Type B pancreatic cell (in vitro differentiated cells): ENCODE results near the gene ZNF503. TPM values are rescaled to one million over a fixed set of nuclear protein-coding genes. Genes with fewer than 3 reads are reported as not detected.

ENCODE experiments used
- DNase-seq: peaks from one replicate; pipeline ENCODE4 v3.0.0; 2021; ENCODE audit warnings: mixed read lengths; ENCODE audit not compliant: unreplicated experiment; ENCODE audit errors: extremely low spot score
- H3K27ac Mint-ChIP-seq: 2 replicates; pipeline ENCODE4 v1.8.0; 2021; ENCODE audit warnings: mild to moderate bottlenecking, mixed read lengths
- H3K27me3 Mint-ChIP-seq: 2 replicates; pipeline ENCODE4 v1.8.0; 2021; ENCODE audit warnings: mixed read lengths
- H3K36me3 Mint-ChIP-seq: 2 replicates; pipeline ENCODE4 v1.8.0; 2021; ENCODE audit warnings: mixed read lengths
- H3K4me1 Mint-ChIP-seq: one replicate; pipeline ENCODE4 v1.8.0; 2021; ENCODE audit warnings: mixed read lengths; ENCODE audit not compliant: unreplicated experiment
- H3K4me3 Mint-ChIP-seq: 2 replicates; pipeline ENCODE4 v1.8.0; 2021; ENCODE audit warnings: mild to moderate bottlenecking, mixed read lengths
- H3K9me3 Mint-ChIP-seq: 2 replicates; pipeline ENCODE4 v1.8.0; 2021; ENCODE audit warnings: mixed read lengths
- CTCF ChIP-seq: fragments of 200-600 bp; sonication (generic); conservative IDR thresholded peaks from 2 replicates; pipeline ENCODE4 v1.5.0; 2021; ENCODE audit warnings: antibody characterized with exemption, mild to moderate bottlenecking
- long read RNA-seq: library from polyadenylated mRNA; unstranded; transcript quantifications from one replicate; pipeline ENCODE4 v2.0.0, GENCODE V29; 2020
- total RNA-seq: library from RNA; stranded (reverse); gene quantifications from 2 replicates; pipeline ENCODE4 v1.2.1, GENCODE V29; 2021; ENCODE audit warnings: low replicate concordance

ZNF503 gene
- total RNA-seq, result 86.7 and 88.4 TPM in 2 replicates
- long read RNA-seq, partial matches to known transcripts, result 0 of 2 reads
- long read RNA-seq, other reads (novel, unspliced or antisense), result 2 of 2 reads

- Mint-ChIP-seq H3K4me3 (peak within 1 kb of the TSS; percentile 98), H3K27me3 (peaks cover 17% of the 10 kb centered on the region), H3K9me3 (no peaks in the 10 kb centered on the region)
Observed at GRCh38 chr10:75401569-75402485, at the start of gene ZNF503. TSS of gene ZNF503 (minus strand) at chr10:75401764. CDS start at chr10:75401419, 345 bp downstream.

GRCh38 chr10:75450644-75451640 is 49.4 kb upstream of the ZNF503 start:
- no peak for TF ChIP-seq CTCF
- Mint-ChIP-seq H3K4me1 (peaks cover 53% of the 10 kb centered on the region), H3K36me3 (peaks cover 3% of the 10 kb centered on the region), H3K9me3 (peaks cover 10% of the 10 kb centered on the region), H3K27me3 (peaks cover 61% of the 10 kb centered on the region), H3K27ac (no peak overlapping the region), H3K4me3 (peak overlapping the region; percentile 70)
- no peak for DNase-seq

More at GRCh38 chr10:75401569-75402485, at the start of gene ZNF503:
- peak within 1 kb of the TSS; percentile 98 for H3K27ac Mint-ChIP-seq
- H3K36me3 Mint-ChIP-seq, result peaks cover 14% of the 10 kb centered on the region
- H3K4me1 Mint-ChIP-seq, result peaks cover 16% of the 10 kb centered on the region
- peak; percentile 99 for DNase-seq
- TF ChIP-seq CTCF, result peak; percentile 64

GRCh38 chr10:75450075-75450445 is 48.5 kb upstream of the ZNF503 start:
- no peak for TF ChIP-seq CTCF
- peaks cover 10% of the 10 kb centered on the region for H3K9me3 Mint-ChIP-seq
- peaks cover 53% of the 10 kb centered on the region for H3K4me1 Mint-ChIP-seq
- H3K4me3 Mint-ChIP-seq, result peak overlapping the region; percentile 53
- H3K36me3 Mint-ChIP-seq, result peaks cover 3% of the 10 kb centered on the region
- no peak for DNase-seq
- H3K27me3 Mint-ChIP-seq, result peaks cover 61% of the 10 kb centered on the region
- no peak overlapping the region for H3K27ac Mint-ChIP-seq

GRCh38 chr10:75449382-75450074 is 48.0 kb upstream of the ZNF503 start:
- DNase-seq, result no peak
- Mint-ChIP-seq H3K9me3 (peaks cover 10% of the 10 kb centered on the region), H3K27me3 (peaks cover 61% of the 10 kb centered on the region), H3K36me3 (peaks cover 3% of the 10 kb centered on the region), H3K27ac (no peak overlapping the region), H3K4me3 (peak overlapping the region; percentile 53), H3K4me1 (peaks cover 53% of the 10 kb centered on the region)
- TF ChIP-seq CTCF, result no peak

- no peak for TF ChIP-seq CTCF
- DNase-seq, result no peak
- Mint-ChIP-seq H3K4me1 (peaks cover 48% of the 10 kb centered on the region), H3K9me3 (peaks cover 17% of the 10 kb centered on the region), H3K27me3 (peaks cover 51% of the 10 kb centered on the region), H3K36me3 (peaks cover 6% of the 10 kb centered on the region), H3K4me3 (no peak overlapping the region), H3K27ac (no peak overlapping the region)
Observed at GRCh38 chr10:75448166-75448565, 46.6 kb upstream of the ZNF503 start.
